Colonic mucosa (tissue), 4 donors: Measurements from ENCODE around the gene MUC3A. TPM values are rescaled to one million over a fixed set of nuclear protein-coding genes. Genes with fewer than 3 reads are reported as not detected.

Experiments
- DNase-seq: peaks from one replicate; pipeline ENCODE4 v3.0.0-alpha.2; 2020
- H3K27ac ChIP-seq: fragments of 200-600 bp; one replicate; pipeline ENCODE4 v1.8.0; 2021
- H3K27me3 ChIP-seq: fragments of 200-600 bp; one replicate; pipeline ENCODE4 v1.8.0; 2021
- H3K36me3 ChIP-seq: fragments of 200-600 bp; one replicate; pipeline ENCODE4 v1.8.0; 2021
- H3K4me1 ChIP-seq: fragments of 200-600 bp; one replicate; pipeline ENCODE4 v1.8.0; 2021; ENCODE audit warnings: mild to moderate bottlenecking
- H3K4me3 ChIP-seq: fragments of 200-600 bp; one replicate; pipeline ENCODE4 v1.8.0; 2021
- H3K9ac ChIP-seq, 2 donors: one replicate each; pipeline ENCODE4 v1.7.0; 2013; ENCODE audit warnings: control low read depth in 2 of 2, low read depth in 2 of 2, low read length in 2 of 2
- H3K9me3 ChIP-seq: fragments of 200-600 bp; one replicate; pipeline ENCODE4 v1.8.0; 2021
- intact Hi-C: fragments of 100-400 bp; cut with DNase I; formaldehyde crosslinking; loops from one replicate; pipeline ENCODE4 v1.14.1; 2022
- total RNA-seq, 2 donors: library from RNA; stranded (reverse); fragmentation: NEBNext Ultra II Directional in 1 of 2; extraction: Animal tissue kit (Norgen Biotek cat#: 25700) in 1 of 2; gene quantifications; one replicate each; pipeline ENCODE4 v1.2.1, GENCODE V29; 2021
- TF ChIP-seq, protein P1 (sequence below): fragments of 200-600 bp; IDR thresholded peaks from one replicate; pipeline ENCODE4 v1.8.0; 2022; ENCODE audit warnings: antibody characterized with exemption, mild to moderate bottlenecking
- donor health status: healthy.
- donor health status: DM: no; HTN: no; CAD: no.
- donor health status: DM: no; HTN: no; CAD: no.

The MUC3A gene
- total RNA-seq, 2 donors from 2014 or later = 137 to 149 TPM

DNA sequence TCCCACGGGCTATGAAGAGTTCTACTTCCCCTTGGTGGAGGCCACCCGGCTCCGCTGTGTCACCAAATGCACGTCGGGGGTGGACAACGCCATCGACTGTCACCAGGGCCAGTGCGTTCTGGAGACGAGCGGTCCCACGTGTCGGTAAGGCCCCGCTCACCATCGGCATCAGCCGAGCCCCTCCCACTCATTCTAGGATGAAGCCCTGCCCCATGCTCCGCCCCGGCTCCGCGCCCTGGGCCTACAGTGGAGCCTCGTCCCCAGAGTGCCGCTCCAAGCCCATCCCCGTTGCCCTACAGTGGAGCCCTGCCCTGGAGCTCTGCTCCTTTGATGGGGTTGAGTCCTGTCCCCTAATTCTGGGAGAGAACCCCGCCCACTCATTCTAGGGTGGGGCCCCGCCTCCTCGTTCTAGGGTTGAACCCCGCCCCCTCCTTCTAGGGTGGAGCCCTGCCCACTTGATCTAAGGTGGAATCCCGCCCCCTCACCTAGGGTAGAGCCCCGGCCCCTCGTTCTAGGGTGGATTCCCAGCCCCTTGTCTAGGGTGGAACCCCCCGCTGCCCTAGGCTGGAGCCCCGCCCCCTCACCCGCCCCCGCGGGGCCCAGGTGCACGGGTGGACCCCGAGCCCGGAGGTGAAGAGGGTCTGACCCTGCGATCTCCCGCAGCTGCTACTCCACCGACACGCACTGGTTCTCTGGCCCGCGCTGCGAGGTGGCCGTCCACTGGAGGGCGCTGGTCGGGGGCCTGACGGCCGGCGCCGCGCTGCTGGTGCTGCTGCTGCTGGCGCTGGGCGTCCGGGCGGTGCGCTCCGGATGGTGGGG, 16.6 kb downstream of the MUC3A start:
- Histone ChIP-seq H3K27me3 (peaks cover 21% of the 10 kb centered on the region), H3K27ac (peak overlapping the region; percentile 89), H3K36me3 (no peaks in the 10 kb centered on the region)

DNA sequence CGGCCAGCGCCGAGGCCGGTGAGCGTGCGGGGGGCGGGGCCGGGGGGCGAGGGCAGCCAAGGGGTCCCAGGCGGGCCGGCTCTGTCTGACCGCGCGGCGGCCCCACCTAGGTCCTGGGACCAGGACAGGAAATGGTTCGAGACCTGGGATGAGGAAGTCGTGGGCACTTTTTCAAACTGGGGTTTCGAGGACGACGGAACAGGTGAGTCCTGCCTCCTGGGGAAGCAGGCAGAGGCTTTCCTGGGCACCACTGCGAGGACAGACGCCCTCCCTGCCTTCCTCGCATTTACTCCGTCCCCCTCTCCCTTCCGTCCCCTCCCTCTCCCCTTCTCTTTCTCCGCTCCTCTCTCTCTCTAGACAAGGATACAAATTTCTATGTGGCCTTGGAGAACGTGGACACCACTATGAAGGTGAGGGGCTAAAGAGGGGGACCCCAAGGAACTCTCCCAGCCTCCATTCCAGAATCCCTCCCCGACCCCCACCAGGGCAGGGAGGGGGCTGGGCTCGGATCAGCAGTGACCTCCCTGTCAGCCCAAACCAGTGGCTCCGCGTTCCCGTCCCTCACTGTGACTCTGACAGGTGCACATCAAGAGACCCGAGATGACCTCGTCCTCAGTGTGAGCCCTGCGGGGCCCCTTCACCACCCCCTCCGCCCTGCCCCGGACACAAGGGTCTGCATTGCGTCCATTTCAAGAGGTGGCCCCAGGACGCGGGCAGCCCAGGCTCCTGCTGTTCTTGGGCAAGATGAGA, 17.4 kb downstream of the MUC3A start:
- intact Hi-C loops = loop anchor here (5.0 kb wide), 1 partner anchor 64 kb away; no protein-coding TSS in a partner anchor
- TF ChIP-seq, protein P1, sequence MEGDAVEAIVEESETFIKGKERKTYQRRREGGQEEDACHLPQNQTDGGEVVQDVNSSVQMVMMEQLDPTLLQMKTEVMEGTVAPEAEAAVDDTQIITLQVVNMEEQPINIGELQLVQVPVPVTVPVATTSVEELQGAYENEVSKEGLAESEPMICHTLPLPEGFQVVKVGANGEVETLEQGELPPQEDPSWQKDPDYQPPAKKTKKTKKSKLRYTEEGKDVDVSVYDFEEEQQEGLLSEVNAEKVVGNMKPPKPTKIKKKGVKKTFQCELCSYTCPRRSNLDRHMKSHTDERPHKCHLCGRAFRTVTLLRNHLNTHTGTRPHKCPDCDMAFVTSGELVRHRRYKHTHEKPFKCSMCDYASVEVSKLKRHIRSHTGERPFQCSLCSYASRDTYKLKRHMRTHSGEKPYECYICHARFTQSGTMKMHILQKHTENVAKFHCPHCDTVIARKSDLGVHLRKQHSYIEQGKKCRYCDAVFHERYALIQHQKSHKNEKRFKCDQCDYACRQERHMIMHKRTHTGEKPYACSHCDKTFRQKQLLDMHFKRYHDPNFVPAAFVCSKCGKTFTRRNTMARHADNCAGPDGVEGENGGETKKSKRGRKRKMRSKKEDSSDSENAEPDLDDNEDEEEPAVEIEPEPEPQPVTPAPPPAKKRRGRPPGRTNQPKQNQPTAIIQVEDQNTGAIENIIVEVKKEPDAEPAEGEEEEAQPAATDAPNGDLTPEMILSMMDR = no peak
- peak overlapping the region; percentile 57 to 95 for H3K9ac ChIP-seq
- H3K27me3 ChIP-seq = peaks cover 21% of the 10 kb centered on the region
- H3K36me3 ChIP-seq = no peaks in the 10 kb centered on the region
- peak overlapping the region; percentile 89 for H3K27ac ChIP-seq
- no peaks in the 10 kb centered on the region for H3K9me3 ChIP-seq
- H3K4me1 ChIP-seq = no peaks in the 10 kb centered on the region
- DNase-seq = no peak
- H3K4me3 ChIP-seq = peak overlapping the region; percentile 58

More for the DNA sequence above, 16.6 kb downstream of the MUC3A start:
- peak overlapping the region; percentile 58 for H3K4me3 ChIP-seq
- intact Hi-C loops = loop anchor here (2.0 to 5.0 kb wide), 2 partner anchors 64 to 93 kb away; no protein-coding TSS in a partner anchor
- peak overlapping the region; percentile 57 to 95 for H3K9ac ChIP-seq
- H3K9me3 ChIP-seq = no peaks in the 10 kb centered on the region
- TF ChIP-seq, protein P1 = peak; percentile 72
- peak; percentile 94 for DNase-seq
- H3K4me1 ChIP-seq = no peaks in the 10 kb centered on the region

DNA sequence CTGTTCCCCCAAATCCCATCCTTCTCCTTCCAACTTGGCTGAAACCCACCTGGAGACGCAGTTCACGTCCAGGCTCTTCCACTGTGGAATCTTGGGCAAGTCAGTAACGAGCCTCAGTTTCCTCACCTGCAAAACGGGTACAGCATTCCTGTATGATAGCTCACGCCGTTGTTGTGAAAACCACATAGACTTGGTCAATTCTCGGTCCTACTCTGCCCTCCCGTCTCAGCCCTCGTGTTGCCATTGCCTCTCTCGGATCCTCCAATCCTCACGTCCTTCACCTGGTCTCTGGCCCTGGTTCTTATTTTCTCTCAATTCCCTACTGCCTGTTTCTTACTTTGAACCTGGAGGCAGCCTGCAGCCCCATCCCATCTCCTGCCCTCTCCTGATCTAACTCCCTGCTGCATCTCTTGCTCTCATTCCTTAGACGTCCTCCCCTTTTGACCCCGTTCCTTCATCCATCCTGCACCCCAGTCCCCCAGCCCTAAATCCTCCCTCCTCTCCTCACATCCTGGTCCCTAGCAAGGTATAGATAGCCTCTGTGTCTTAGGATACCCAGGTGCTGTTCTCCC, 18.0 kb downstream of the MUC3A start:
- Histone ChIP-seq H3K36me3 (no peaks in the 10 kb centered on the region), H3K4me3 (peak overlapping the region; percentile 58), H3K27me3 (peaks cover 21% of the 10 kb centered on the region), H3K4me1 (no peaks in the 10 kb centered on the region), H3K27ac (peak overlapping the region; percentile 89), H3K9me3 (no peaks in the 10 kb centered on the region), H3K9ac (peak overlapping the region; percentile 57 to 95)
- TF ChIP-seq, protein P1 = no peak
- intact Hi-C loops = loop anchor here (5.0 kb wide), 1 partner anchor 65 kb away; no protein-coding TSS in a partner anchor
- DNase-seq = peak; percentile 71

DNA sequence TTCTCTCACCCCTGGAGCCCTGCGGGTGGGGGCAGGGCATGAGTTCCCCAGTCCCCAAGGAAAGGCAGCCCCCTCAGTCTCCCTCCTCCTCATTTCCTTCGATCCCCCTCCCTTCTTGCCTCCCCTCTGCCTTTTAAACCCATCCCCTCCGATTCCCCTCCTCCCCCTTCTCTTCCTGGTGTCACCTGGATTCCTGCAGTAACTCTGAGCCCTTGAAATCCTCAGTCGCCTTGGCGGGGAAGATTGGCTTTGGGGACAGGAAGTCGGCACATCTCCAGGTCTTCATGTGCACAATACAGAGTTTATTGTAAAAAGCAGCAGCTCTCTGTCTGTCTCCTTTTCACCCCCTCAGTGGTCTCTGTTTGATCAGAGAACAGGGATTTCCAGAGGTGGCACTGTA, 18.7 kb downstream of the MUC3A start:
- intact Hi-C loops = loop anchor here (5.0 kb wide), 1 partner anchor 66 kb away; no protein-coding TSS in a partner anchor
- no peaks in the 10 kb centered on the region for H3K4me1 ChIP-seq
- DNase-seq = no peak
- no peaks in the 10 kb centered on the region for H3K36me3 ChIP-seq
- H3K9me3 ChIP-seq = no peaks in the 10 kb centered on the region
- H3K9ac ChIP-seq = peak overlapping the region; percentile 57 to 95
- TF ChIP-seq, protein P1 = no peak
- H3K27ac ChIP-seq = no peak overlapping the region
- H3K27me3 ChIP-seq = peaks cover 21% of the 10 kb centered on the region
- no peak overlapping the region for H3K4me3 ChIP-seq

DNA sequence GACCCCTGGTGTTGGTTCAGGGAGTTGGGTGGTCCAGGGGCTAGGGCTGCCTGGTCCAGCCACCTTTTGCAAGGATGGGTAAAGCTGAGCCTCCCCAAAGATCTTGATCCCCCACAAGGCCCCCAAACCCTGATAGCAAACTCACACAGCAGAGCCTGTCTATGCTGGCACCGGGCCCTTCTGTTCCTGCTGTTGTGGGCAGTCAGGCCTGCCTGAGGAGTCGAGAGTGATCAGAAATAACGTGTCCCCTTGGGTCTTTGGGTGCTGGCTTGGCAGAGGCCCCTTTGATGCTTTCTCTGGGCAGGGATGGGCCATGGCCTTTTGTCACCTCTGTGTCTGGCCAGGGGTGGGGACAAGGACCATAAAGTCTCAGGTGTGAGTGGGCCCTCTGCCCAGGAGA, 19.3 kb downstream of the MUC3A start:
- Histone ChIP-seq H3K4me1 (no peaks in the 10 kb centered on the region), H3K27ac (peak overlapping the region; percentile 55), H3K9me3 (no peaks in the 10 kb centered on the region), H3K9ac (peak overlapping the region; percentile 66 to 95), H3K27me3 (peaks cover 17% of the 10 kb centered on the region), H3K36me3 (no peaks in the 10 kb centered on the region), H3K4me3 (peak overlapping the region; percentile 11)
- intact Hi-C loops = loop anchor here (5.0 kb wide), 1 partner anchor 66 kb away; no protein-coding TSS in a partner anchor
- DNase-seq = peak; percentile 53
- TF ChIP-seq, protein P1 = no peak
